Activated effector memory CD4-positive, alpha-beta T cell treated with anti-CD3 and anti-CD28 coated beads, Interleukin-2, amount 50 U/mL, for 16 hours (primary cell): ENCODE results near the gene TAB3.

Source experiments
- DNase-seq: peaks from one replicate; pipeline ENCODE4 v3.0.0-alpha.2; 2020

Gene TAB3

GRCh38 chrX:30881797-30882196, 7.3 kb downstream of the TAB3 start:
- DNase-seq: no peak

- DNase-seq: no peak
Measured at GRCh38 chrX:30881390-30881789, 7.7 kb downstream of the TAB3 start.

GRCh38 chrX:30880058-30880457, 9.0 kb downstream of the TAB3 start:
- no peak for DNase-seq

- DNase-seq: no peak
Measured at GRCh38 chrX:30876367-30876766, 12.7 kb downstream of the TAB3 start.

GRCh38 chrX:30875957-30876356, 13.1 kb downstream of the TAB3 start:
- no peak for DNase-seq

GRCh38 chrX:30874851-30875250, 14.2 kb downstream of the TAB3 start:
- no peak for DNase-seq

GRCh38 chrX:30870572-30870971, 18.5 kb downstream of the TAB3 start:
- DNase-seq: no peak

- no peak for DNase-seq
Measured at GRCh38 chrX:30865612-30866011, 23.4 kb downstream of the TAB3 start.

- no peak for DNase-seq
Measured at GRCh38 chrX:30865015-30865414, 24.0 kb downstream of the TAB3 start.

- DNase-seq: no peak
Measured at GRCh38 chrX:30864383-30864785, 24.7 kb downstream of the TAB3 start.

GRCh38 chrX:30863974-30864373, 25.1 kb downstream of the TAB3 start:
- DNase-seq: no peak

GRCh38 chrX:30858098-30858497, 31.0 kb downstream of the TAB3 start:
- DNase-seq: no peak

- DNase-seq: no peak
Measured at GRCh38 chrX:30851449-30851848, 37.6 kb downstream of the TAB3 start.

- no peak for DNase-seq
Measured at GRCh38 chrX:30835373-30835772, 53.7 kb downstream of the TAB3 start.

- no peak for DNase-seq
Measured at GRCh38 chrX:30833896-30834295, 55.2 kb downstream of the TAB3 start.

GRCh38 chrX:30831082-30831481, 58.0 kb downstream of the TAB3 start:
- DNase-seq: peak; percentile 62

GRCh38 chrX:30830326-30830943, 58.6 kb downstream of the TAB3 start:
- DNase-seq: no peak

- DNase-seq: no peak
Measured at GRCh38 chrX:30824275-30824674, 64.8 kb downstream of the TAB3 start.

GRCh38 chrX:30822764-30823163, 66.3 kb downstream of the TAB3 start:
- no peak for DNase-seq

- DNase-seq: no peak
Measured at GRCh38 chrX:30822068-30822681, 66.9 kb downstream of the TAB3 start.

GRCh38 chrX:30821116-30821515, 67.9 kb downstream of the TAB3 start:
- DNase-seq: no peak

GRCh38 chrX:30819080-30819479, 70.0 kb downstream of the TAB3 start:
- DNase-seq: no peak

- DNase-seq: no peak
Measured at GRCh38 chrX:30816079-30816478, 73.0 kb downstream of the TAB3 start.

GRCh38 chrX:30814978-30815377, 74.1 kb downstream of the TAB3 start:
- DNase-seq: no peak

- no peak for DNase-seq
Measured at GRCh38 chrX:30812326-30812725, 76.7 kb downstream of the TAB3 start.
